ENCODE data around the gene SMURF1.
"Not testable (repeated sequence)": the region's sequence is repeated elsewhere in the genome, so short reads cannot be mapped to it uniquely, and the experiment has no call there.

The SMURF1 gene

DNA sequence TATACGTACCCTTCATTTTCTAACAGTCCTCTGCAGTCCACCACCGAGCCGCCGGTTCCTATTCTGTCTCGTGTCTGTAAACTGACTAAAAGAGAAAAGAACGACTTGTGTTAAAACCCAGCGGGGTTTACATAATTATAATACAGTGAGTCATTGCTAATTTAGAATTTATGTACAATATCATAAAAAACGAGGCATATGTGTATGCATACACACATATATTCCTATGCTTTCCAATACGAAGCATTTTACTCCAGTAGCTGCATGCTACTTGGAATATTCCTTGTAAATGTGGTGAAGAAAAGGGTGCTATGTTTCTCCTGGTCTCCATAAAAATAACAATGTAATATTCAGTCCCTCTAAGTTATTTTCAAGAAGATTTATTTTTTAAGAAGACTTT is 89.1 kb downstream of the SMURF1 start:
- DNase-seq (ENCODE audit: low read depth in 3 of 3), result no peak

DNA sequence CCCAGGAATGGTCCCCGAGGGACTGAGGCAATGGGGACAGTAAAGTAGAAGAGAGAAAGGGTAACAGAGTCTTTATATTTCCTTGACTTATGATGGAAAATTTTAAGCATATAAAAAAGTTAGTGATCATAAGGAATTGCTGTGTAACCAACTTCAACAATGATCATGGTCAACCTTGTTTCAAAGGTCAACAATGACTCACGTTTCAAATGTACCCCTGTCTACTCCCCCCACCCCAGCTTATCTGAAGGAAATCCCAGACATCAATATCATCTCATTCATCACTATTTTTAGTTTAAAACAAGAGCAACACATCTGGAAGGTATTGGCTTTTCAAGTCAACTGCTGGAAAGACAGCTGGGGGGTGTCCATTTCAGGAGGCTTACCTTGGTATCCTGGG is 92.9 kb downstream of the SMURF1 start:
- no peak for DNase-seq (ENCODE audit: low read depth in 3 of 3)

DNA sequence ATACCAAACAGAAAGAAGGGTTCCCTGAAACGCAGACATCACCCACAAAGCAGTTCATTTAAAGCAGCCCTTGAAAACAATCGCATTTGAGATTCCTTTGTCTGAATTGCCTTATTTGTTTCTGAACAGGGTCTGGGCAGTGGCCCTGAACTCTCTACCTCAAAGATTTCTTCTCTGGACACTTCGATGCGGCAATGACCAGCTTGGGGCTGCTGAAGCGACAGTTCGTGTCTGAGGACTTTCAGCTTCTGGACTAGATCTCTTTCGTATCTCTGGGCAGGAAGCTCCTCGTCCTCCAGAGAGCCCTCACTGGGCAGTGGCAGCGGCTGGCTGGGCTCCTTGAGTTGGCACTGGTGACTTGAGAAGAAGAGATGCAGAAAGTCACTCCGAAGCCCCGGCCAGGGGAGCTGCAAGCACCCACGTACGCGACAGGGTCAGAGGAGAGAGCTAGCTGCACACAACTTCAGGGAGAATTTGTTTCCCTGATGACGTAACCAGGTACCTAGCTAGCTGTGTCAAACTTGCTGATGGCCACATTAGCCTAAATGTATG is 96.3 kb downstream of the SMURF1 start:
- DNase-seq (ENCODE audit: low read depth in 3 of 3), result no peak

DNA sequence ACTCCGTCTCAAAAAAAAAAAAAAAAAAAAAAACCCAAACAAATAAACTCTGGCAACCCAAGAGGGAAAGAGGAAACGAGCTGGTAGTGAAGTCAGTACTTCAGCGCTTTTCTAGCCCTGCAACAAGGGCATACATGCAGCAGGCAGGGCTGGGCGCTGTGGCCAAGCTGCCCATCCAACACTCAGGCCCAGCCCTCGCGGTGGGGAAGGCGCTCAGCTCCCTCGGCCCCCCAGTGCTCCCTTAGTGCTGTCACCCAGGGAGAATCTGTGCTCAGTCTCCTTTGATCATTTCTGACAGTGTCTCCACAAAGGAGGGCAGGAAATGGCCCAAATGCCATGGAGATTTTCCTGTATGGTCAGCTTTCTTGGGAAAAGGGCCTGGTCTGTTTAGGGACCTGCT is 97.2 kb downstream of the SMURF1 start:
- DNase-seq (ENCODE audit: low read depth in 3 of 3), result no peak

DNA sequence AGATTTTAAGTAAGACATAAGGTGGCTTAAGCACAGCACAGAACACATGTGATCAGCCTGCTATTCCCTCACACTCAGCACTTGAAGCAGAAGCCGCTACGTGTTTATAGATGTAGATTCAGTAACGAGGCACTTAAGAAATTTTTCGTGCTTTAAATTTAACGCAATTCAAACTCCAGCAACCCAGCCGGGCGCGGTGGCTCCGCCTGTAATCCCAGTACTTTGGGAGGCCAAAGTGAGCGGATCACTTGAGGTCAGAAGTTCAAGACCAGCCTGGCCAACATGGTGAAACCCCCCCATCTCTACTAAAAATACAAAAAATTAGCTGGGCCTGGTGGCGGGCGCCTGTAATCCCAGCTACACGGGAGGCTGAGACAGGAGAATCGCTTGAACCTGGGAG is 97.6 kb downstream of the SMURF1 start:
- DNase-seq (ENCODE audit: low read depth in 3 of 3), result not testable (repeated sequence)

DNA sequence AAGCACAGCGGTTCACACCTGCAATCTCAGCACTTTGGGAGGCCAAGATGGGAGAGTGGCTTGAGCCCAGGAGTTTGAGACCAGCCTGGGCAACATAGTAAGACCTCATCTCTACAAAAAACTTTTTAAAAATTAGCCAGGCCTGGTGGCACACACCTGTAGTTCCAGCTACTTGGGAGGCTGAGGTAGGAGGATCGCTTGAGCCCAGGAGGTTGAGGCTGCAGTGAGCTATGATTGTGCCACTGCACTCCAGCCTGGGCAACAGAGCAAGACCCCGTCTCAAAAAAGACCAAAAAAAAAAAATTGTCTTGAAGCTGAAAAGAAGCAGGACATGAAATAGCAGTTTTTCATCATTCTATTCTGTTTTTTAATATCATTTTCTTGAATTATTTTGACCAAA is 99.0 kb downstream of the SMURF1 start:
- DNase-seq (ENCODE audit: low read depth in 3 of 3), result not testable (repeated sequence)

DNA sequence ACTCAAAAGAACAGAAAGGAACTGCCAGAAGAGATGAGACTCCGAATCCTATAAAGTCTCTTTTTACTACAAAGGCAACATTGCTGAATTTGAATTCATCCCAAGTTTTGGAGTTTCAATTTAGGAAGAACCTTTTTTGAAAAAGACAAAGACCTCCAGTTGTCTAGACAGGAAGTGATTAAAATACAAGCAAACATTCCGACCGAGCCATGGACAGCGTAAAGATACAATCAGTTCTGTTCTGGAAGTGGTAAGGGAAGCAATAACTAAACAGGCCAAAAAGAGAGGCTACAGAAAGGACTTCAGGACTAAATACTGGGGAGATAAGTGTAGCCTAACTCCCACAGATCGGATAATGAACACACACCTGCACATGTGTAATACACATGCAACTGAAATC is 101.0 kb downstream of the SMURF1 start:
- DNase-seq (ENCODE audit: low read depth in 3 of 3), result no peak

DNA sequence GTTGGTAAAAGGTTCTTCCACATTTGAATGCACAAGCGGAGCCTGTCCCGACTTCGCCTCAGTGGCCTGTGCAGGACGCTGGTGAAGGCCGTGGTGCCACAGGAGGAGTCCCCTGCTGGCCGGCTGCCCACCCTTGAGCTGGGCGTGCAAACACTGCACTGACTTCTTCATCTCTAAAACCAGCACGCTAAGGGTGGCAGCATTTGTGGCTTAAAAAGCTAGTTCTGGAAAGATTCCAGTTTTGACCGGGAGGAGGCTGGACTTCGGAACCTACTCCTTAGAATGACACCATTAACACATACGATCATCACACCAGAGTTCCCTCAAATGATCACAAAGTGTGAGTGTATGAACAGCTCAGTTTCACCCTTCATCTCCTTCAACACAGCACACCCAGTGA is 102.4 kb downstream of the SMURF1 start:
- DNase-seq (ENCODE audit: low read depth in 3 of 3), result no peak

DNA sequence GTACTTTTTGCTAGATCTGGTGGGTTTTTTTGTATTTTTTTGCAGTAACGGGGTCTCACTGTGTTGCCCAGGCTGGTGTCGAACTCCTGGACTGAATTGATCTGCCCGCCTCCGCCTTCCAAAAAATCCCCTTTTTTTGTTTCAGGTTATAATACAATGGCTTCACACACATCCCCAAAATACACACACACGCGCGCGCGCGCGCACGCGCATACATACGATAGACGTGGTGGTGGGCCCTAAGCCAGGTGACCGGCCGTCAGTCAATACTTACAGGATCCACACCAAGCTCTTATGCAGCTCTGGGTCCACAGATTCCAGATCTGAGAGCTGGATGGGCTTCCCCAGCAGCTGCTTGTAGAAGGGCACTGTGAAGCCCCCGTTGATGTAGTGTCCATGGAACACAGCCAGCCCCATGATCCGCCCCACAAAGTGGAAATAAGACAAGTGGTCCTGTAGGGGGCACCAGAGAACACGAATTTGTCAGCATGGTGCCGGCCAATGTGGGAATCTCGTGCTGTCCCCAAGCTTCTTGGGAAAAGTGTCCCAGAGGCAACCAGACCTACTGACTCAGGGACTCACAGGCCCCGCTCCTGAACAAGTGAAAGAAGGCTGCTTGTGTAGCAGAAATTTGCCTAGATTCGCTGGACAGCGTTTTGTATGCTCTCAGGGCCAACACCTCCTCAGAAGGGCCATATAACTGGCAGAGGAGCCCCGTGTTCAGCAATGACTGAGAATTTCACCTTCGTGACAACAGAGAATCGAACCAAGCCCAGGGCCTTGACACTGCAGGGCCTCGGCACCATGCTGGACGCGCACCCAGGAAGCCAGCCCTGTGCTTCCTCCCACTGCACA is 103.6 kb downstream of the SMURF1 start:
- DNase-seq (ENCODE audit: low read depth in 3 of 3), result peak; percentile 15 to 53 (median 37)

DNA sequence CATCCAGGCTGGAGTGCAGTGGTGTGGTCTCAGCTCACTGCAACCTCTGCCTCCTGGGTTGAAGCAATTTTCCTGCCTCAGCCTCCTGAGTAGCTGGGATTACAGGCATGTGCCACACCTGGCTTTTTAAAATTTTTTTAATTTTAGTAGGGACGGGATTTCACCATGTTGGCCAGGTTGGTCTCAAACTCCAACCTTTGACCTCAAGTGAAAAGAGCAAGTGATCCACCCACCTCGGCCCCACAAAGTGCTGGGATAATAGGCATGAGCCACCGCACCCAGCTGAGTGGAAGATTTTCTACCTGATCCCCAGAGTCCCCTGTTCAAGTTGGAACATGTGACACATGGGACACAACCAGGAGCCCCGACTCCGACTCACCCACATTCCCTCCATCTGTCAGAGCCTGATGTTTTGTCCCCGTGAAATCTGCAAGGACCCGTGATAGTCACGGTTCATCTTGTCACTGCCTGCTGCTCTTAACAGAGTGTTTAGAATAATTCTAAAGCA is 104.5 kb downstream of the SMURF1 start:
- no peak for DNase-seq (ENCODE audit: low read depth in 3 of 3)

DNA sequence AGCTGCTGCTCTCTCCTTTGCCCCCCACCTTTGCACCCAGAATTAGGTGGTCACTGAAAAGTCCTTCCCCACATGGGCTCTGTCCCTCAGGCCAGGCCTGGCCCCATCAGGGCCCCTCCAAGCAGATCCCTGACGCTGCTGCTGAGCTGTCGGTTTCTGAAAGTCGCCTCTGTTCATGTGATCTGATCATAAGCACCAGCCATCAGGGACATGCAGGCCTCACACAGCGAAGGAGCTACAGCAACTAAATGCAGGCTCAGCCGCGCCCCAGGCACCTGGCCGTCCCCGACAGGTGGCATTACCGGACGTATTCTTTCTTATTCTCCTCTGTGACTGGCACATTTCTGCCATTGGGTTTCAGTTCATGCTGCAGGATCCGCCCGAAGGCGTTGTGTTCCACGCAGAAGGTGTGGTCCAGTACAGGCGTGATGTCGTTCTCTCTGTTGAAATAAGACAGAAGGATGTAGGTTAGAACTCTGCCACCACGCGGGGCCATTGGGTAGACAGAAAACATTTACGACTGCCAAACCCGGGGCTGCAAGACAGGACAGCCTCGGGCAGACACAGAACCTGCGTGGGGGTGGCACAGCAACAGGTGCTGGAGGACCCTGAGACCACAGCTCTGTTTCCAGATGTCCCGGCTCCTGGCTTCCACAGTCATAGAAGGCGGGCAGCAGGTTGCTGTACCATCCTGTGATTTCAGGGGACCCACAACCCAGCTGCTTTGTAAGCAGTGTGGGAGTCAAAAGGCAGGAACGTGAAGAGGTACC is 105.6 kb downstream of the SMURF1 start:
- no peak for DNase-seq (ENCODE audit: low read depth in 3 of 3)

DNA sequence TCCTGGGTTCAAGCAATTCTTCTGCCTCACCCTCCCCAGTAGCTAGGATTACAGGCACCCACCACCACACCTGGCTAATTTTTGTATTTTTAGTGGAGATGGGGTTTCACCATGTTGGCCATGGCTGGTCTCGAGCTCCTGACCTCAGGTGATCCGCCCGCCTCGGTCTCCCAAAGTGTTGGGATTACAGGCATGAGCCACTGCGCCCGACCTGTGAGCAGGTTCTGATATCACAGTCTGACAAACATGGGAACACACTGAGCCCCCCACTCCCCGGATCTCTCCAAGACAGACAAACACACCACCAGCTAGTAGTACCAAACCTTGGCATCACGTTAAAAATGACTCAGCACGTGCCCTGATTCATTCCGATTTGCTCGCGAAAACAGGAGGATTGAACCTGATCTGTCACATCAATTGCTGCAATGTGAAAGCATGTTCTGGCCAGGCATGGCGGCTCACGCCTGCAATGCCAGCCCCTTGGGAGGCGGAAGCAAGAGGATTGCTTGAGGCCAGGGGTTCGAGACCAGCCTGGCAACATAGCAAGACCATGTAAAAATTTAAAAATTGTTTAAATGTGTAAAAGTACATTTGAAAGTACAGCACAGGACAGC is 106.5 kb downstream of the SMURF1 start:
- no peak for DNase-seq (ENCODE audit: low read depth in 3 of 3)

DNA sequence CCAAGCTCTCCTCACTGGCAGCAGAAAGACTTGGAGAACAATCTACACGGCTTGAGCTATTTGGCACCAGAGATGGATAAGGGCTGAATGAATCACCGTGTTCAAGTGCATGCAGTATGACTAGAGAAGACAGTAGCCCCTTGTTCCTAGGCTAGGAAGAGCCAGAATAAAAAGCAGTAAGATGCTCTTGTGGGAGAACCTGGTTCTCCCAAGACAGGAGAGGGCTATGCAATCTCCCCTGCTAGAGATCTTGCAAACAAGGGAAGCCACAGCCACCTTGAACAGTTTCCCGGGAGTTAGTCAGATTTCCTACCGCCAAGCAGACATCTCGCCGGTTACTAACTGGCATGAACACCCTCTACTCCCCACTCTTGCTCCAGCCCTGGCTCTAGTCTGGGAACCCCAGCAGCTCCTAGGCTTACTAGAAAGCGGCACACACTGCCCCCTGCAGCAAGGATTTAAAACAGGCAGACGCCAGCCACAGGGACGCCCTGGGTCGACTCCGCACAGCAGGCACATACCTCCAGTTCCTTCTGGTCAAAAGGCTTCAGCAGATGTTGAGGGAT is 107.3 kb downstream of the SMURF1 start:
- no peak for DNase-seq (ENCODE audit: low read depth in 3 of 3)

DNA sequence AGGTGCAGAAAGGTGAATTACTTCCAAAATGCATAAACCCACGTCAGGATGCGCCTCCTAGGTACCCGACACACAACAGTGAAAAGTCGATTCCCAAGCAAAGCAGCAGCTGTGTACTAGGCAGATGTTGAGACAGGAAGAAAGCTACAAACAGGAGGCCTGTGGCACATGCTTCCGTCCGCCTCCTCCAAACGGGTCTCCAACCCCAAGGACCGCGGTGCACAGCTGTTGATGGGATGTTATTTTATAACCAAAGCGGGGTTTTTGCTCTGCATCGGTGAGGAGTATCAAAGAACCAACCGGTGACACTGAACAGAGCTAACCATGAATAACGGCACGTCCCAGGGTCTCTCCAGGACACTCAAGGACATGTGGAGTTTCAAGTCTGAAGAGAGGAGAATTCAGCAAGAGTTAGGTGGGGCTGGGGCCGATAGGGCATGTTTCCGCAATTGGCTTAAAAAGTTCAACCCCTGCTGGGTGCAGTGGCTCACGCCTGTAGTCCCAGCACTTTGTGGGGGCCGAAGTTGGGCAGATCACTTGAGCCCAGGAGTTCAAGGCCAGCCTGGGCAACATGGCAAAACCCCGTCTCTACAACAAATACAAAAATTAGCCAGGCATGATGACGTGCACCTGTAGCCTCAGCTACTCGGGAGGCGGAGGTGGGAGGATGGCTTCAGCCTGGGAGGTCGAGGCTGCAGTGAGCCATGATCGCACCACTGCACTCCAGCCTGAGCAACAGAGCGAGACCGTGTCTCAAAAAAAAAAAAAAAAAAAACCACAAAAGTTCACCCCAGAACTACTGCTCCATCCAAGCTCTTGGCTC is 108.0 kb downstream of the SMURF1 start:
- no peak for DNase-seq (ENCODE audit: low read depth in 3 of 3)

DNA sequence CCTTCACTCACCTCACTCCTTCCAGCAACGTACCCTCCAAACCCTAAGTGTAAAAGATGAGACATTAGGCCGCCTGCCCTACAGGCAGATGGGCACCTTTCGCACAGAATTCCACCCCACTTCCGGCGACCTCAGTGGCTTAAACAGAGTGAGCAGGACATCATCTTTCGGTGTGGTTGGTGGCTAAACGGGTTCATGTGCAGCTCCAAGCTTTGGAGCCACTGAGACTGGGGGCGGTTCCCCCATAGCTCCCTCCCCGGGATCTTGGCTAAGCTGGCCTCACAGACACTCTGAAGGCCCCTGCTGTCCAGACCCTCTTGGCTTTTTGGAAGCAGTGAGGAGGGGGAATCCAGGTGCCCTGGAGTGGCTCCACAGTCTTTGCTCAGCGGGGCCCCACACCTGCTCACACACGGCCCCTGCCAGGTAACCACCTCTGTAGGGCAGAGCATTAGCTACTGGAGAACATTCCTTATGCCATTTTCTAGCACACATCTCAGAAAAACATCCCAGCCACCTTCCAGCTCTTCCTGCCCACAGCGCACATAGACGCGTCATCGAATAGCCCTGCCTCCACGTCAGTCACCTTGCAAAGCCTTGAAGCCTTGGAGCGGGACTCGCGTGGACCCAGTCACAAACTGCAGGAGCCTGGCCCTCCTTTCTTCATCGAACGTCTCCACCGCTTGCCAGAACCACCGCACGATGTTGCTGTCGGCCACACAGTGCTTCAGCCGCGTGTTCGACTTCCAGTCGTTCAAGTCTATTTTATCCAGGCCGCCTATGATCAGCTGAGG is 108.8 kb downstream of the SMURF1 start:
- DNase-seq (ENCODE audit: low read depth in 3 of 3), result no peak

DNA sequence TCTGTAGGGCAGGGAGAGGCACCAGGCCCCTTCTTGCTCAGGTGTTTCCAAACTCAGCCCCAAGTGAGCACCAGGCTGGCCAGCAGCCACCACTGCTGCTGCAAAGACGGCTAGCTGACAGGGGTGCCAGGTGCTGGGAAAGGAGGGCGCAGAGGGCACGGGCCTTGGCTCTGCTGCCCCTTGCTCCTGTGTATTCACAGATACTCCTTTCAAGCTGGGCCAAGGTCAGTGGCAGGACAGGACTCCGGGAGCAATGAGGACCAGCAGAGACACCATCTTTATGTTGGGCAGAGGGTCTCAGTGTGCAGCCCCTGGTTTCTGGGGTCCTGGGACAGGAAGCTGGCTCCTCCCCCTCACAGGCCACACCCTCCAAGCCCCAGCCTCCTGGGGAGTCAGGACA is 110.1 kb downstream of the SMURF1 start:
- DNase-seq (ENCODE audit: low read depth in 3 of 3), result no peak

DNA sequence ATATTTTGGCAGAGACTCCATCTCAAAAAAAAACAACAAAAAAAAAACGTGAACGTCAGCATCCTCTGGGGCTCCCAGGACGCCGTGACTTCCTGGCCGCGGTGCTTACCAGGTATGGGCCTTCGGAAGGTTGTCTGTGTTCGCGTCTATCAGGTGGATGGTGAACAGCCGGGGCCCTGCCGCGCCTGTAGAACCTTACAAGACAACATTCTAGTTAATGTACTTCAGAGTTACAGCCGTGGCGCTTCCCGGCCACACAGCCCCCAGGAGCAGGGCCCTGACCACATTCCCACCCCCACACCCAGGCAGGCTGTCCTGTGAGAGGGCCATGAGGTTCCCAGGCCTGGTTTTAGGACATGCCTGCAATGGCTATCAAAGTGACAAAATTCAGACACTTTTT is 111.0 kb downstream of the SMURF1 start:
- no peak for DNase-seq (ENCODE audit: low read depth in 3 of 3)

DNA sequence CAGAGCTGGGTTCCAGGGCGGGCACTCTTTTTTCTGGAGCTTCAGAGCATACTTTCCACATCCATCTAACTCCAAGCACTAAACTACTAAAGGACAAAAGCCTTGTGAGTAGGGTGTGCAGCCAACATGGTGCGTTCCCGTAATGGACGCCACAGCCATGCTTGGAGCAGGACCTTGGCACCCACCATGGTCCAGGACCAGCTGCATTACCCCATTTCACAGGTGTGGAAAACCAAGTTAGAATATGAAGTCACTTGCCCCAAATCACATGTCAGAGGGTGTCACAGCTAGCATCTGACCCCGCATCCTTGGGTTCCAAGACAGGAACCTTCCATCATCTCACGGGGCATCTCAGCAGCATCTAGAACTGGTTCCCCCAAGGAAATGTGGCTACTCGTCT is 112.4 kb downstream of the SMURF1 start:
- DNase-seq (ENCODE audit: low read depth in 3 of 3), result no peak

DNA sequence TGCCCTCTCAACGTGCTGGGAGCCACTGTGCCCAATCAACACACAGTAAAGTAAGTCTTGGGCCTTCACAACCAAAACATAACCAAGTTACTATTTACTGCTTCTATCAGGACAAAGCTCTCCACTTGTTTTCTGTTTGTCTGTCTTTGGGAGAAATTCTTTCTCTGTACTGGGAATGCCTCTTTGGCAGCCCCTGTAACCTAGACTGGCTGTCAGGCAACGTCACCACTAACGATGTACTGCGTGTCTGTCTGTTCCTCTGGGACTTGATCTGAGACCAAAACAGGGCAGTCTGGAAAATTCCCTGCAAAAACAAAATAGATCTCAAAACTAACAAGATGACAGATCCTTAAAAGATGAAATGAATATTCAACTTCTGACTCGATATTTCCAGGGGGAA is 113.0 kb downstream of the SMURF1 start:
- DNase-seq (ENCODE audit: low read depth in 3 of 3), result no peak

DNA sequence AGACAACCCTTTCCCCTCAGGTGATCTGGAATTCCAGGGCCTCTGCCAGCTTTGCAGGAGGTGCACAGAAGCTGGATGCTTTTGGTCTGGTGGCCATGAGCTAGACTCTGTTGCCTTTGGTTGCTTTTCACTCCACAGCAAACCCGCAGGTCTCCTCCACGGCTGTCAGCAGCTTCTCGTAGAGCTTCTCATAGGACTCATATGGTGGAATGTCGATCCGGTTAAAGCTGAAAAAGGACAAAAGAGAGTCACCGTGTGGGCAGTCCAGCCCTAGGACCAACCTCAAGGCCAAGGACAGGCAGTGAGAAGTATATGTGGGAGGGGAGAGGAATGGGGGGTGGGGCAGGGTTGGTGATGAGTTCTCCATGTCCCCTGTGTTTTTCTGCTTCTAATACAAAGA is 113.5 kb downstream of the SMURF1 start:
- DNase-seq (ENCODE audit: low read depth in 3 of 3), result no peak
